Skeletal muscle cell (primary cell): Measurements from ENCODE around the gene ADCY9.
"Not testable (repeated sequence)": the region's sequence is repeated elsewhere in the genome, so short reads cannot be mapped to it uniquely, and the experiment has no call there.

Experiments used
- DNase-seq: peaks from one replicate; pipeline ENCODE4 v3.0.0-alpha.2; 2010; ENCODE audit warnings: low read depth
- H3K4me3 ChIP-seq: 2 replicates; pipeline ENCODE4 v1.5.1; 2011; ENCODE audit warnings: low read depth, mild to moderate bottlenecking, control low read depth, low read length, moderate library complexity

The ADCY9 gene

DNA sequence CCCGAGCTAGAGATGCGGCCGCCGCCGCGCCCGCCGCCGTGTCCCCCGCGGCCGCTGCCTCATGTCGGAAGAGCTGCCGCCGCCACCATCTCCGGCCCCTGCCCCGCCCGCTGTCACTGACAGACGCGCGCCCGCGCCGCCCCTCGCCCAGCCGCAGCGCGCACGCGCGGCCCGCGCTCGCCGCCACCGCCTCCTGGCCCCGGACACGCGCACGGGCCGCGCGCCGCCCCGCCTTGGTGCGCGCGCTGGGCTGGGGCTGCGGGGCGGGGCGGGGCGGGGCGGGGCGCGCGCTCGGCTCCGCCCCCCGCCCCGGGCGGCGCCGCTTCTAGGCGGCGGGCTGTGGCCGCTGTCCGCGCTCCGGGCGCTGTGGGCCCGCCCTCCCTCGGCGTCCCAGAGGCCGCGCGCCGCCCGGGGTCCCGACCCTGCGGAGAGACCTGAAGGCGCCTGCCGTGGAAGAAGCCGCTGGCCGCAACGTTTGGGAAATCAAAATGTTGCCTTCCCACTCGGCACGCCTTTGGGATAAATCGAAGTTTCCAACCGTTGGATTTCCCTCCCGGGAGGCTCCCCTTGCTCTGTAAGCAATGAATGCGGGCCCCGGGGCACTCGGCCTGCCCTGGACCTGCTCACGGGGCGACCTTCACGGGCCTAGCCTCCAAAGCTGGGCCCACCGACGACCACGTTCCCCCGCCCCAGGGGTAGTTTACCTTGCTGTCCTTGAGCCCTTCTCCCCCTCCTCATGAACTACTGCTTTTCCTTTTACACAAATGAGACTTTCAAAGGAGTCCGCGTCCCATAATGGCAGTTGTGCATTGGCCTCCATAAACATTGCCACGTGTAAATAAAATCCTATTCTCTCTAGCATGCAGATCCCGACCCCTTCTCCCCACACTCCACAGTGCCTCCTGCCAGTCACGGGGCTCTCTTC lies at the start of gene ADCY9:
Gene ADCY9 (minus strand): TSS at position 118 of the 925 bp plus-strand sequence. CDS start 1,000 bp downstream, outside the sequence.
- no peak for DNase-seq
- peak within 1 kb of the TSS; percentile 55 for H3K4me3 ChIP-seq

DNA sequence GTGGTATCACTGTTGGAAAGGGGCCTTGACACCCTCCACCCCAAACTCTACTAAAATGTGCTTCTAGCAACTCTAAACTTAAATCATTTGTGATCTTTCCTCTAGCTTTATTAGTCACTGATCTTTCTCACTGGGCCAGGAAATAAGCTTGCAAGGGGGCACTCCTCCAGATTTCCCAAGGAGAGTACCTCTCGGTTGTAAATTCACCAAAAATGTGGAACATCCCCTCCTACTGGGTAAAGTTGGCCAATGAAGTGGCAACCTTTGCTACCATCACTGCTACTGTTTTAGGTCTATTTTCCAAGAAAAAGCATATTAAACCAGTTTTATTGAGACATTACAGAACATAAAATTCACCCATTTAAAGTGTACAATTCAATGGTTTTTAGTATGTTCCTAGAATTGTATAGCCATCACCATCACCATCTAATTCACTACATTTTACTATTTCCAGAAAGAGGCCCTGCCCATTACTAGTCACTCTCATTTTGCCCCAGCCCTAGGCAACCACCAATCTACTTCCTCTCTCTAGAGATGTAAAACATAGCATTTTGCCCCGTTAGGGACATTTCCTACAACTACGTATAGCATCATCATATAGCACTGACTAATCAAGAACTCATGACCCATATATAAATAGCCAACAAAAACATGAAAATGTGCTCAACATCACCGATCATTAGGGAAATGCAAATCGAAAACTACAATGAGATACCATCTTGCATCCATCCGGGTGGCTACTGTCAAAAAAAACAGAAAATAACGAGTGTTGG lies 44.6 kb upstream of the ADCY9 start:
- DNase-seq: no peak
- no peak overlapping the region for H3K4me3 ChIP-seq

DNA sequence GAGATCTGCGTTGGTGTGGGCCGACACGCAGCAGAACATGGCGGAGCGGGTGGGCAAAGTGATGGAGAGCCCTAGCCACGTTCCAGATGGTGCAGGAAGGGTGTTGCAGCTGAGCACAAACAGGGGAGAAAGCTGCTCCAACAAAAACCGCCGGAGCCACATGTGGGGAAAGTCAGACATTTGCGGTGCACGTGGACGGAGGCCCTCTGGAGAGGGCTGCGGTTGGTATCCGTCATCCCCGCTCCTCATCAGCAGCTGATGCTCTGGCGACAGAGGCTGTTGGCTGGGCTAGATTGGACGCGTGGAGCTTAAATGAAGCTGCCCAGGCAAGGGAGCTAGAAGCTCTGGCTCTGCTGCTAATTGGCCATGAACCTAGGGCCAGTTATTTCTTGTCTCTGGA lies 43.5 kb upstream of the ADCY9 start:
- H3K4me3 ChIP-seq: no peak overlapping the region
- DNase-seq: no peak

DNA sequence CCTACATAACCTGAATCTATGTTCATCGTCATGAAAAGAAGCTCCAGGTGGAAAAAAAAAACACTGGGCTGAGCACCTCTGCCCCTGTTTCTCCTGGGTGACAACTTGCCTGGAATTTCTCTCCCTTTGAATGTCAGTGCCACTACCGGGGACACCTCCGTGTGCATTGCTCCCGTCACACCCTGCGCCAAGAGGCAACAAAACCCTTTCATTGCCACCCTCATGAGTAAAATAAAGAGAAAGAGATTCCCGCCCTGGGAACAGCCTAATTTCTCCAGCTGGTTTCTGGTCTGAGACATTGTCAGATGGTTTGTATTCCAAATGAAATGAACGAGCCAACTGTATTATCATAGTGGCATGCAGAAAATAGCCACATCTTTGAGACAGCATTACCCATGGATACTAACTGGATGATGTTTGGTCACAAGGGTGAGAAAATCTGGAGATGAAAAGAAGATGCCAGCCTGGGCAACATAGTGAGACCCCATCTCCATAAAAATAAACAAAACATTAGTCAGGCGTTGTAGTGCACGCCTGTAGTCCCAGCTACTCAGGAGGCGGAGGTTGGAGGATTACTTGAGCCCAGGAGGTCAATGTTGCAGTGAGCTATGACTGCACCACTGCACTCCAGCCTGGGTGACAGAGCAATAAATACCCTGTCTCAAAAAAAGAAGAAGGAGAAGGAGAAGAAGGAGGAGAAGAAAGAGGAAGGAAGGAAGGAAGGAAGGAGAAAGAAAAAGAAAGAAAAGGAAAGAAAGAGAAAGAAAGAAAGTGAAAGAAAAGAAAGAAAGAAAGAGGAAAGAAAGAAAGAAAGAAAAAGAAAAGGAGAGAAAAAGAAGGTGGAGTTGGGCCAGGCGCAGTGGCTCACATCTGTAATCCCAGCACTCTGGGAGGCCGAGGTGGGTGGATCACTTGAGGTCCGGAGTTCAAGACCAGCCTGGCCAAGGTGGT lies 42.2 kb upstream of the ADCY9 start:
- no peak overlapping the region for H3K4me3 ChIP-seq
- DNase-seq: no peak

DNA sequence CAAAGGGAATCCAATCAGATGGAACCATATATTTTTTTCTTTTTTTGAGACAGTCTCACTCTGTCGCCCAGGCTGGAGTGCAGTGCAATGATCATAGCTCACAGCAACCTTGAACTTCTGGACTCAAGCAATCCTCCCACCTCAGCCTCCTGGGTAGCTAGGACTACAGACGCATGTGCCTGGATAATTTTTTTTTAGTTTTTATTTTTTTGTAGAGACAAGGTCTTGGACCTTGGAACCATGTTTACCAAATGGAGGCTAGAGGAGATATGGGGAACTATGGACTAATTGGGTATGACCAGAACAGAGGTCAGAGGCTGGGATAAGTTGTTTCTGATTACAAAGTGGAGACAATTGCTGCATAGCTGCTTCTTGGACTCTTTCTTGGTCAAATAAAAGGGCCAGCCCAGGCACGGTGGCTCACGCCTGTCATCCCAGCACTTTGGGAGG lies 41.2 kb upstream of the ADCY9 start:
- DNase-seq: no peak
- H3K4me3 ChIP-seq: no peak overlapping the region

DNA sequence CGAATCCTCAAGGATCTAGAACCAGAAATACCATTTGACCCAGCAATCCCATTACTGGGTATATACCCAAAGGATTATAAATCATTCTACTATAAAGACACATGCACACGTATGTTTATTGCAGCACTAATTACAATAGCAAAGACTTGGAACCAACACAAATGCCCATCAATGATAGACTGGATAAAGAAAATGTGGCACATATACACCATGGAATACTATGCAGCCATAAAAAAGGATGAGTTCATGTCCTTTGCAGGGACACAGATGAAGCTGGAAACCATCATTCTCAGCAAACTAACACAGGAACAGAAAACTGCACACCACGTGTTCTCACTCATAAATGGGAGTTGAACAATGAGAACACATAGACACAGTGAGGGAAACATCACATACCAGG lies 40.3 kb upstream of the ADCY9 start:
- not testable (repeated sequence) for DNase-seq, H3K4me3 ChIP-seq

DNA sequence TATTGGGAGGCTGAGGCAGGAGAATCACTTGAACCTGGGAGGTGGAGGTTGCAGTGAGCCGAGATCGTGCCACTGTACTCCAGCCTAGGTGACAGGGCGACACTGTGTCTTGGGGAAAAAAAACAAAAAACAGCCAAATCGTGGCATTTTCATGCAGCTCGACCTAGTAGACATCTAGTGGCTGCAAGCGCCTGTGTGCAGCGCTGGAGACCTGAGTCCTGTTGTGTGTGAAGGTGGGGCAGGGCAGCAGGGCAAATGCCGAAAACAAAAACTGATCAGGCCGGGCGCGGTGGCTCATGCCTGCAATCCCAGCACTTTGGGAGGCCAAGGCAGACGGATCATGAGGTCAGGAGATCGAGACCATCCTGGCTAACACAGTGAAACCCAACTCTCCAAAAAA lies 37.1 kb upstream of the ADCY9 start:
- not testable (repeated sequence) for DNase-seq, H3K4me3 ChIP-seq

DNA sequence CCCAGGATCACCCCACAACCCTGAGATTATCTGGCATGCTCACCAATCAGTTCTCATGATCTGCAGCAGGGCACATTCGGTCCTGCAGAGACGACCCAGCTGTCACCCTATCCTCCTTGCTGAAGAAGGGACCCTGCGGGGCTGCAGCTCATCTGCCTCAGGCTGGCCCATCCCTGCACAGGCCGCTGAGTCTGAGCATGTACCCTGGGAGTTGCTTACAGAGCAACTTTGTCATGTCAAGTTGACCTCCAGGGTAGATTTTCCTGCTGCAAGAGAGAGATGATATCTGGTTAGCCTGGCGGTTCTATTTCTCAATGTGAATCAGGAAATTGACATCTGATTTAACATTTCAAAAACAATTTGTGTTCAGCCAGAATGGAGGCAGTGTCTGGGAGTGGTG lies 36.0 kb upstream of the ADCY9 start:
- no peak for DNase-seq
- no peak overlapping the region for H3K4me3 ChIP-seq

DNA sequence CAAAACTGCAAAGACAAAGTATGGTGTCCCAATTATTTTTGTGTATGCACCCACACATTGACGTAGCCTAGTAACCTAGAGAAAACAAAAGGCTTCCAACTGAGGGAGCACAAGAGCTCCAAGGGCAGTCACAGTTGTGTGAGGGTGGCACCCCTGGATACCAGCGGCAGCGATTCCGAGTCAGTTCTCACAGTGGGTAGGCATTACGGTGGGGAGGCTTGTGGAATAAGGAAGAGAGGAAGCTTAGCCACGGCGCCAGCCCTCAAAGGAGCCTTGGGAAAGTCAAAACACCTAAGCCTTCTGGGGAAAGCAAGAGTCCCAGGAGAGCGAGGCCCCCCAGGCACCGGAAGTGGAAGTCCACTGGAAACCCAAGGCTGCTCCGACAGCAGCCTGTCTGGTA lies 31.0 kb upstream of the ADCY9 start:
- H3K4me3 ChIP-seq: no peak overlapping the region
- DNase-seq: no peak

DNA sequence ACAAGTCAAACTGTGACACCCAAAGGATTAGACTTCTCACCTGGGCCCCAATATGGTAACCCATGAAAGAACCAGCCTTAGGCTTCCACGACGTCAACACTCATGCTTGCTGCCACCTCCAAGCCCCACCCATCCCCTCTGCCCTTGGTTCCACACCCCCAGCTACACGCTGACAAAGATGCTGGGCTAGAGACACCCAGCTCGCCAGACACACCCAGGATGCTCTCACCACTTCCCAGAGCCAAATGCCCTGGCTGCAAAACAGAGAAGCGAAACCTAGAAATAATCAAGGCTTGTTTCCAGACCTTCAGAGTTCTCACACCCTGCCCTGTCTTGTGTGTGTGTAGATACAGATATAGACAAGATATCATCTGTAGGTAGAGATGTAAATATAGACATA lies 26.0 kb upstream of the ADCY9 start:
- no peak for DNase-seq
- H3K4me3 ChIP-seq: no peak overlapping the region

DNA sequence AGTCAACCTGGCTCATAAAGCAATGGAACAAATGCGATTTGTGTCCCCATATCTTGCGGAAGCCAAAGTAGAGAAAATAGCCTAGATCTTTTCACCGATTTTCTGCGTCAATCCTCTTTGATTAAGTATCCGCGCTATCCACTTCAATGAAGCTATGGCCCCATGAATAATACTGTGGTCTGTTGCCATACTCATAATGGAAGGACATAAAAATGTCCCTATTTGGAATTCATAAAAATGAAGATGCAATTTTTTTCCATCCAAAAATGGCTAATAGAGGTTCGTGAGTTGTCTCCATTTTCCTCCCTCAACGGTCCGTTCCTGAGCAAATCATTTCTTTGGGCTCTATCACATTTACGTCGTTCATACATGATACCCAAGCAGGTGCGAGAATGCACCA lies 25.4 kb upstream of the ADCY9 start:
- no peak overlapping the region for H3K4me3 ChIP-seq
- DNase-seq: no peak

DNA sequence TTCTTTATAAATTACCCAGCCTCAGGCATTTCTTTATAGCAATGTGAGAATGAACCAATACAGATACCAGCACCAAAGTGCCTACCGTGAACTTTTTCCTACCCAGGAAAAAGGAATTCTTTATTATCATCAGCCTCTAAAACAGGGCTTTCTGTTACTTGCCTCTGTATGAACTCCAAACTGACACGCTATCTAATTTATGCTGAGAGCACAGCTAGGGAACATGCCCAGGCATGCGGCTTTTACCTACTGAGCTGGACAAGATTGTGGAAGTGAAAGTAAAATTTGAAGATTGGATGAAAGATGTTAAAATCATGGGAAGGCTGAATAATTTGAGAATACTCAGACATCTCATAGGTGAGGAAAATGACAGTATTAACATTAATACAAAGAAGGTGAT lies 24.4 kb upstream of the ADCY9 start:
- peak; percentile 27 for DNase-seq
- no peak overlapping the region for H3K4me3 ChIP-seq

DNA sequence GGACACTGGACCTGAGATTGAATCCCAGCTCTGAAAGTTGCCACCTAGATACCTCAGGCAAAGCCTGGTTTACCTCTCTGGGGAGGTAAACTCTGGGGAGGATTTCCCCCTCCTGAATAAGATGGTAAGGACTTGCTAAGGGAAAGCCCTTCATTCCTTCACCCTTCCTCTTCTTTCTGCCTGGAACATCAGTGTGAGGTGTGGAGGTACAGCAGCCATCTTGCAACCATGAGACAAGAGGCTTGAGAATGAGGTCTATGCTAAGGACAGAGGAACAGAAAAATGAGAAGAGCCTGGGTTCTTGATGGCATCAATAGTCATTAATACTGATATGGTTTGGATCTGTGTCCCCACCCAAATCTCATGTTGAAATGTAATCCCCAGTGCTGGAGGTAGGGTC lies 23.7 kb upstream of the ADCY9 start:
- no peak for DNase-seq
- no peak overlapping the region for H3K4me3 ChIP-seq

DNA sequence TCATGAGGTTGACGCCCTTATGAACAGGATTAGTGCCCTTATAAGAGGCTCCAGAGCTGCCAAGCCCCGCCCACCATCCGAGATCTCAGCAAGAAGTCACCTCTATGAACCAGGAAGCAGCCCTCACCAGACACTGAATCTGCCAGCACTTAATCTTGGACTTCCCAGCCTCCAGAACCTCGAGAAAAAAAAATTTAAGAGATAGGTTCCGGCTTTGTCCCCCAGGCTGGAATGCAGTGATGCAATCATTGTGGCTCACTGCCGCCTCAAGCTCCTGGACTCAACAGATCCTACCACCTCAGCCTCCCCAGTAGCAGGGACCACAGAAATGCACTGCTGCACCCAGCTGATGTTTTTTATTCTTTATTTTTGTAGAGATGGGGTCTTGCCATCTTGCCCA lies 22.5 kb upstream of the ADCY9 start:
- DNase-seq: no peak
- H3K4me3 ChIP-seq: no peak overlapping the region

DNA sequence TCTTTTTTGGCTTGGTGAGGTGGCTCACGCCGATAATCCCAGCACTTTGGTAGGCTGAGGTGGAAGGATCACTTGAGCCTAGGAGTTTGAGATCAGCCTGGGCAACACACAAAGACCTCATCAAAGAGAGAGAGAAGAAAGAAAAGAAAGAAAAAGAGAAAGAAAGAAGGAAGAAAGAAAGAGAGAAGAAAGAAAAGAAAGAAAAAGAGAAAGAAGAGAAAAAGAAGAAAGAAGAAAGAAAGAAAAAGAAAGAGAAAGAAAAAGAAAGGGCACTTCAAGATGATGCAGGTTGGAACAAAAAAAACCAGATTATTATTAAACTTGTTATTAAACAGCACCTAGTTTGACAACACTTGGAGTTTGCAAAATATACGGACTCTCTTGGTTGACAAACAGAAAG lies 21.2 kb upstream of the ADCY9 start:
- no peak overlapping the region for H3K4me3 ChIP-seq
- no peak for DNase-seq

DNA sequence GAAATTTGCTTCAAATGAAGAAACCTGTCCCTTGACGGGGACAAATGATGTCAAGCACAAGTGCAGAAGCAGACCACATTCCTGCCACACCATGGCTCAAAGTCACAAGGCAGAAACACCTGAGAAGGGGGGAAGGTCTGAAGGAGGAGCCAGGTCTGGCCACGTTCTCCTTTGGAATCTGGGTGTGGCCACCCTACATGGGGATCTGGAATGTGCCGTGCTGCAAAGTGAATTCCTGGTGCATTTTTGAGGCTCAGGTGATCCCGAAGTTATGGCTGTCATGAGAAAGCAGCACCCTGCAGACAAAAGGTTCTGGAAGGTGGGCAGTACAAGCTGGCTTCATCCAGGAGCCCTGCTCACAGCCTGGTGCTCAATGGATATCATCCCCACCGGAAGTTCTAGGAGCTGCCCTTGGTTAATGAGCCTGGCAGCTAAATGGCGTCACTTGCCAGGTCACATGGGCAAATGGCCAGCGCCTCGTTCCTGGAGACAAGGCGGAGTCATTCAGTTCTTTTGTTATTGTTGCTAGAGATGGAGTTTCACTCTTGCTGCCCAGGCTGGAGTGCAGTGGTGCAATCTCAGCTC lies 20.1 kb upstream of the ADCY9 start:
- DNase-seq: no peak

DNA sequence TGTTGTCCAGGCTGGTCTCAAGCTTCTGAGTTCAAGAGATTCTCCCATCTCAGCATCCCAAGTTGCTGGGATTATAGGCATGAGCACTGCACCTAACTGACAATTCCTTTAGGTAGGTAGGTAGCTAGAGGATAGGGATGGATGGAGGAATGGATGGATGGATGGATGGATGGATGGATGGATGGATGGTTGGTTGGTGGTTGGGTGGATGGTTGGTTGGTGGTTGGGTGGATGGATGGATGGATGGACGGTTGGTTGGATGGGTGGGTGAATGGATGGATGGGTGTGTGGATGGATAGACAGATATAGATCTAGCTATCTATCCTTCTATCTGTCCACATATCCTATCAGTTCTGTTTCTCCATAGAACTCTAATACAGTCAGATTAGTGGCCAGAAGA lies 19.3 kb upstream of the ADCY9 start:
- no peak overlapping the region for H3K4me3 ChIP-seq
- DNase-seq: no peak

More for the DNA sequence above, 20.1 kb upstream of the ADCY9 start:
- H3K4me3 ChIP-seq: no peak overlapping the region

DNA sequence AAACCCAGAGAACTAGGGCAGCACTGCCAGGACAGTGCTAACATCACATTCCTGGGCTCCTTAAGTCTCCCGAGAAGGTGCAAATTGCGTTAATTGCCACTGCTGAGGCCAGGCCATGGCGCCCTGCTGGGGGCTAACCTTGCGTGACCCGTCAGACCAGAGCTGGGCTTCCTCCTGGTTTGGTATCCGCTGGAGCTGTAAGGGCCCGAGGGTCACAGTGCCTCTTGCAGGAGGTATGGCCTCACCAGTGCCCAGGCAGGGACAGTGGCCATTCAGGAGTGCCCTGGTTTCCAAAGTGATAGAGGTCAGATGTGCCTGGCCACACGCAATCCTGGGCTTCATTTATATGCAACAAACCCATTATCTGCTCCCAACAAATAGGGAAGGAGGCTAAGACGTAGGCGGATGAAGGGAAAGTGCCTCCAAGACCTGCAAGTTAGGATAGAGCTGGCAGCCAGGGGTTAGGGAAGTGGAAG lies 17.7 kb upstream of the ADCY9 start:
- no peak overlapping the region for H3K4me3 ChIP-seq
- no peak for DNase-seq

DNA sequence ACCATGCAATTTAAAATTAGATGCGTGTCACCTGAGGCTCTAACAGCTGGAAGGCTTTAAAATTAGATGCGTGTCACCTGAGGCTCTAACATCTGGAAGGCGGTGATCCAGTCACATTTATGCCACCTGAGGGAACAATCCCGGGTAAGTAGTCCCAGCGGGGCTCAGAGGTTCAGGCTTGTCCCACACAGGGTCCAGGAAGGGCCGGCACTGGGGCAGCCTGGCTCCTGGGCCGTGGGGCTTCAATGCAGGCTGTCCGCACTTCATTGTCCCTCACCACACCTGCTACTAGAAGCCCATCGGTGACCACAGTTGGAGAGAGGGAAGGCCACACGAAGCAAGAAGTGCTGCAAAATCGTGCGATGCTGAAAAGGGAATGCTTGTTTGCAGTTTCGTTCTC lies 15.4 kb upstream of the ADCY9 start:
- no peak overlapping the region for H3K4me3 ChIP-seq
- no peak for DNase-seq
